ENCODE data around the gene RPSA.

RPSA gene

GRCh38 chr3:39434574-39434973 is 28.1 kb downstream of the RPSA start:
- ATAC-seq = peak; percentile 32; the same call in 2 of the 3 replicates
- TF ChIP-seq ZNF70 (CRISPR knock-in tag; IDR thresholded peaks at IDR 0.05) (no peak), TOX (CRISPR knock-in tag; IDR thresholded peaks at IDR 0.05; ENCODE audit: borderline replicate concordance) (no peak), ESRRG (CRISPR knock-in tag; IDR thresholded peaks at IDR 0.05) (no peak), TSHZ2 (CRISPR knock-in tag; IDR thresholded peaks at IDR 0.05) (no peak), CSRNP3 (CRISPR knock-in tag; IDR thresholded peaks at IDR 0.05) (no peak), PPARA (CRISPR knock-in tag; IDR thresholded peaks at IDR 0.05; ENCODE audit: borderline replicate concordance) (no peak), GLIS3 (CRISPR knock-in tag; IDR thresholded peaks at IDR 0.05) (no peak), ZFP3 (CRISPR knock-in tag; IDR thresholded peaks at IDR 0.05) (no peak), ZC3H10 (CRISPR knock-in tag; IDR thresholded peaks at IDR 0.05) (no peak), CREB5 (CRISPR knock-in tag; IDR thresholded peaks at IDR 0.05; ENCODE audit: low read depth) (no peak), ARNTL (CRISPR knock-in tag; IDR thresholded peaks at IDR 0.05; ENCODE audit: borderline replicate concordance, low read depth) (no peak), POU6F1 (CRISPR knock-in tag; IDR thresholded peaks at IDR 0.05; ENCODE audit: borderline replicate concordance, low read depth) (no peak), BACH2 (CRISPR knock-in tag; IDR thresholded peaks at IDR 0.05; ENCODE audit: borderline replicate concordance) (no peak), RARB (CRISPR knock-in tag; IDR thresholded peaks at IDR 0.05) (no peak), ISL1 (CRISPR knock-in tag; IDR thresholded peaks at IDR 0.05) (no peak), TCF4 (CRISPR knock-in tag; IDR thresholded peaks at IDR 0.05; ENCODE audit: borderline replicate concordance) (no peak), PATZ1 (CRISPR knock-in tag; IDR thresholded peaks at IDR 0.05; ENCODE audit: borderline replicate concordance) (no peak)

- peak; percentile 41 for ATAC-seq
- TF ChIP-seq CSDC2 (CRISPR knock-in tag; IDR thresholded peaks at IDR 0.05) (no peak), ZNF70 (CRISPR knock-in tag; IDR thresholded peaks at IDR 0.05) (no peak), ZFP30 (CRISPR knock-in tag; IDR thresholded peaks at IDR 0.05) (no peak), ZFP3 (CRISPR knock-in tag; IDR thresholded peaks at IDR 0.05) (no peak), ARNTL (CRISPR knock-in tag; IDR thresholded peaks at IDR 0.05; ENCODE audit: borderline replicate concordance, low read depth) (no peak), ISL1 (CRISPR knock-in tag; IDR thresholded peaks at IDR 0.05) (no peak), TSHZ2 (CRISPR knock-in tag; IDR thresholded peaks at IDR 0.05) (no peak), CSRNP3 (CRISPR knock-in tag; IDR thresholded peaks at IDR 0.05) (no peak), PPARA (CRISPR knock-in tag; IDR thresholded peaks at IDR 0.05; ENCODE audit: borderline replicate concordance) (no peak), CREB5 (CRISPR knock-in tag; IDR thresholded peaks at IDR 0.05; ENCODE audit: low read depth) (no peak), TCF4 (CRISPR knock-in tag; IDR thresholded peaks at IDR 0.05; ENCODE audit: borderline replicate concordance) (no peak), ZNF8 (CRISPR knock-in tag; IDR thresholded peaks at IDR 0.05) (no peak), ZC3H10 (CRISPR knock-in tag; IDR thresholded peaks at IDR 0.05) (no peak), POU6F1 (CRISPR knock-in tag; IDR thresholded peaks at IDR 0.05; ENCODE audit: borderline replicate concordance, low read depth) (no peak), RARB (CRISPR knock-in tag; IDR thresholded peaks at IDR 0.05) (no peak)
Measured at GRCh38 chr3:39435006-39435748, 28.7 kb downstream of the RPSA start.

Measured in SK-N-SH treated with all-trans-retinoic acid at 6 μM for 48 hours (cell line).